CD4-positive, alpha-beta T cell treated with Interleukin-4 for 1 hour (primary cell): Measurements from ENCODE around the gene MAGED2.
A peak's percentile ranks its signal among the peaks of the same experiment; 100 is the strongest.
"Not testable (repeated sequence)": the region's sequence is repeated elsewhere in the genome, so short reads cannot be mapped to it uniquely, and the experiment has no call there.

ENCODE experiments used
- DNase-seq, 2 donors: peaks; one replicate each; pipeline ENCODE4 v3.0.0-alpha.2; 2020 to 2022

The MAGED2 gene

GRCh38 chrX:54807524-54808108 lies at the start of gene MAGED2:
Gene MAGED2, plus strand, starts transcription at chrX:54807745. Its CDS starts 1,587 bp downstream, at chrX:54809332.
- peak; percentile 56 to 62 for DNase-seq

- DNase-seq: no peak
Measured at GRCh38 chrX:54758114-54759055, 49.2 kb upstream of the MAGED2 start.

DNA sequence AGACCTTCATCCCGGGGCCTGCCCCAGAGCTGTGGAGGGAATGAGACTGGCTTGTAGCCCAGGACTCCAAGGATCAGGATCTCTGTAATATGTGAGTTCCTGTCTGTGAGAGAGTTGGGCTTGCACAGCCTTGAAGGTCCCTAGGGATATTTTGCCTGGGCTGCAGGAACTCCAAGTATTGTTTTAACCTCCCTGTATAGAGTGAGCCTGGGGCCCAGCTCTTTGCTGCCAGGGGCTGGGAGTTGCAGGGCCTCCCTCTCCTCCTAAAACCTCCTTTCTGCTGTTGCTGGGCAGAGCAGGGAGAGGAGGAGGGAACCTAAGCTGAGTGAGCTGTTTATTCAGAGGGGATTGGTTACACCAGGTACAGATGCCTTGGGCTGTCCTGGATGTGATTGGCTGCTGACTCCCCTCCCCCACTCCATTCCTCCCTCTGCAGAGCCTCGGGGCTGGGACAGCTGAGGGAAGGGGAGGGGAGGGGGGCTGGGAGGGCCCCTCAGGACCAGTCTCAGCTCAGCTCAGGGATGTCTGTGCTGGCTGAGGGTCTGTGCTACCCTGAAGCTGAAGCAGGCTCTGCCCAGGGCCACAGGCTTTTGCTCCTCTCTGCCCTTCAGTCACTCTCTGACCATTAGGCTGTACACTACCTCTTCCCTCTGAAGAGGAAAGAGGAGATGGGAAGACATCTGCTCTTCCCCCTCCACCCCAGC lies 33.0 kb upstream of the MAGED2 start:
- not testable (repeated sequence) for DNase-seq

- no peak for DNase-seq
Measured at GRCh38 chrX:54776061-54776460, 31.5 kb upstream of the MAGED2 start.

DNA sequence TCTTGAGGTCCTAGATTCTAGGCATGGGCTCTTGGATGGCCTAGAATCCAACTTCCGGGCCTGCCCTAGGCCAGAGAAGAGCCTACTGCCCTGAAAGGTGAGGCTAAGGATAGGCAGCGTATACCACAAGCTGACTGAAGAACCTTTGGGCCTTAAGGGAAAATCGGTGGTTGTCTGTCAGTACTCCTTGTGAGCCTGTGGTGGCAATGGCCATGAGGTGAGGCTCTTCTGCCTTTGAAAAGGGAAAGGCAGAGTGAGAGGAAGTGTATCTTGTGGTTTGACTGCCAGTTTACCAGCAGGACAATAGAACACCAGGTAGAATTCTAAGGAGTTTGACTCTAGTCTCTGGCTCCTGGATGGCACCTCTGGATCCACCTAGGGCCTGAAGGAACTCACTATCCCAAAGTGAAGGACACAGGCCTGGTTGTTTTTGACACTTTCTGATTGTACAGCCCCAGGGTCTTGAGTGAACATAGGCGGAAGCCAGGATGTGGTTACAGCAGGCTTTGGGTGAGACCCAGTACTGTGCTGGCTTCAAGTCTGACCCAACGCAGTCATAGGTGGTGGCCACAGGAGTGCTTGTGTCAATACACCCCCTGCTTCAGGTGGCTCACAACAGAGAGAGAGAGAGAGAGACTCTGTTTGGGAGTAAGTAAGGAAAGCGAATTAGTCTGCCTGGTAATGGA lies 30.4 kb upstream of the MAGED2 start:
- peak in 1 of 2 donors; percentile 0 for DNase-seq

DNA sequence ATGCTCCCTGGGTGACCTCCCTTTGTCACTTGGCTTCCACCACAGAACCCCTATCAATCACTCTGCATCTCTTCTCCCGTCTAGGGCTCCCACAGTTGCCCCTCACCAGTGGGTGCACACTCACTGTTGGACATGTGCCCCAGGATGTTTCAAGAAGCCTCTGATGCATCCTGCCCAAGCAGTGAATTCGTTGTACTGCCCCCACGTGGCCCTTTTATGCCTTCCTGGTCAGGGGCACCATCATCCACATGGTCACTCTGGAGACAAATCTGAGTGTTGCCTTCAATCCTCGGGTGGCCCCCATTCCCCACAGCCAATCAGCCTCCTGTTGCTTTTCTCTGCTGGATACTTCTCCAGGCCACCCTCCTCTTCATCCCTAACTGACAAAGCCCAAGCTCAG lies 21.6 kb upstream of the MAGED2 start:
- DNase-seq: no peak

DNA sequence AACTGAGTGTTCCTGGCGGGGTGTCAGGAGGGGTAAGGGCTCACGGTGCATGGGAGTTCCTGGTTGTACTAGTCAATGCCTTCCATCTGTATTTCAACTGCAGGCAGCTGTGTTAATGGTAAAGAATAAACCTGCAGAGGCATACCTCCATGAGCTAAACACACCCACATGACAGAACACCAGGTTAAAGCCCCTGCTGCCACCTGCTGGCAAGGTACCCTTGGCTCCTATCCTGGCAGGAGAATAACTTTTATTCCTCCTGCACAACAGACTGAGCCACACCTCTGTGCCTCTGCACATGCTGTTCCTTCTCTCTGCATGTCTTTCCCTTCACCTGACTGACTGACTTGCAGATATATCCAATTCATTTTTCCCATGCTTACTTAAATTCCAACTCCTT lies 20.6 kb upstream of the MAGED2 start:
- peak; percentile 39 to 48 for DNase-seq

DNA sequence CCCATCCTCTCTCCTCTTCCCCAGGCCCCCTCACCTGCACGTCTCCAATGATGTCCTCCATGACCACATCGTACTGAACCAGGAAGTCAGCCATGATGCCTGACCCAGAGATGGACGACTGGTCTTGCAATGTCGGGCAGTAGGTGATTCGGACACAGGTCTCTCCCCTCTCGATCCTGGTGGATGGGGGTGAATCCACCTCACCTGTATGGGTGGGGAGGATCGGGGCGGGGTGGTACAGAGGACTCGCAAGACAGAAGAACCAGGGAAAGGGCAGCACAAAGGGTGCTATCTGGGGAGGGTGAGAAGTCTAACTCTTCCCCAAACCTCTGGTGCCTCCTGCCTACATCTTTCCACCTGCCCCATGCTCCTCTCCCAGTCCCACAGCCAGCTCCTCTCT lies 19.1 kb upstream of the MAGED2 start:
- no peak for DNase-seq

DNA sequence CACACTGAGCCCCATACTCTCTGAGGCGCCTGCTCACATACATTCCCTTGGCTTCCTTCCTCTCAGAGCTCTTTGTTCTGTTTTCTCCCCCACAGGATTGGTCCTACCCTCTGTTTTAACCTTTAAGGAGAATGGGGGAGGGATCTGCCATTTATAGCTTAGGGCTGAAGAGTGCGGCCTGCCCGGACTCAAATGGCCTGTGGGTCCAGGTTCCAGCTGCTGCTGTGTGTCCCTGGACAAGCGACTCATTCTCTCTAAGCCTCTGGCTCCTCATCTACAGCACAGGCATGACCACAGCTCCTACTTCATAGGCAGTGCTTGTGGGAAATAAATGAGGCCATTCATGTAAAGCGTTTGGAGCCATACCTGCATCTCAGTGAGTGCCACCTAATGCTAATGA lies 18.1 kb upstream of the MAGED2 start:
- not testable (repeated sequence) for DNase-seq

DNA sequence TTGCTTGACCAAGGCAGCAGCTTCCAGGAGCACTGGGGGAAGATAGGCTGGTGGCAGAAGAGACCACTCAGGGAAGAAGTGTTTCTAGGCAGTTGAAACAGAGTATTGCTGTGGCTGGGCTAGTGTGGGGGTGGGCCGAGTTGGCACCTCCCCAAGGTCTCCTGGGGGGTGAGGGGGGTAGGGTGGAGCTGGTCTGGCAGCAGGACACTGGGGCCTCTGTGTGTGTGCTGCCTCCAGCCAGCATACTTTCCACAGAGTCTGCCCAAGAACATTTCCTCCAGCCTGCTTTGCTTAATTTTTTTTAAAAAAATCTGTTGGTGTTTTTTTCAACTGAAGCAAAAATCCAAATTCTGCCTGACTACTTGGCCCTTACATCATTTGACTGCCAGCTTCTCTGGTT lies 13.5 kb upstream of the MAGED2 start:
- DNase-seq: no peak

DNA sequence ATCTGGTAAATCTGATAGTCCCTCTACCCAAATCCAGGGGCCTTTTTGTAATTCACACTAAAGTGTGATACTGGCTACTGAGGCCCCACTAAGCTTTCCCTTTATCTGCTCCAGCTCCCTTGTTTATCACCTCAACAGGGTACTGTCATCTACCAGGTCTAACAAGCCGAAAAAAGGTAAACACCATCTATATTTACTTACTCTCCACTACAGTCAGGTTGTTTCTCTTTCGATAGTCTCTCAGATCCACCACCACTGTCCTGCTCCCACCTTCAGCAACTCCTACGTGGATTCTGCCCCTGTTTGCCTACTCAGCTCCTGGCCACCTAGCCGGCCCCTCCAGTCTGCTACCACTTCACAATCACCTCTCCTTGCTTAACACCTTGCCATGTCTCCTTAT lies 12.8 kb upstream of the MAGED2 start:
- DNase-seq: no peak

GRCh38 chrX:54798137-54798536 lies 9.4 kb upstream of the MAGED2 start, which contains the start of gene ITIH6:
Gene ITIH6, minus strand, starts transcription at chrX:54798255. Its CDS starts 45 bp downstream, at chrX:54798210.
- DNase-seq: no peak

DNA sequence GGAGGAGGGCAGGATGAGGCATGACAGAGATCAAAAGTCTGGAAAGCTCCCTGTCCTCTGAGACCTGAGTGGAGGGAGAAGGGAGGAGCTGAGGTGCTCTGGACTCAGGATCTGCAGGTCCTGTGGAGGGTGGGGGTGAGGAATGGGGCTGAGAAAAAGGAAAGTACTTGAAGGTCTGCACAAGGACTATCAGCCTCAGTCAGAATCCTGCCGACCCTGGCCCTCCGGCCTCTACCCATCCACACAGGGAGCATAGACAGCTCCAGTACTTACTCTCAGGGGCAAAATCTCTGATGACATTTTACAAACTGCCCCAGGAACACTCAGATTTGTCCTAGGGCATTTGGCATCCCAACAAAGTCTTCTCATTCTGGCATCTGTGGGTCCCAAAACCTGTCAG lies 8.5 kb upstream of the MAGED2 start:
- no peak for DNase-seq

GRCh38 chrX:54808109-54808604 lies 612 bp downstream of the MAGED2 start:
- DNase-seq: no peak

DNA sequence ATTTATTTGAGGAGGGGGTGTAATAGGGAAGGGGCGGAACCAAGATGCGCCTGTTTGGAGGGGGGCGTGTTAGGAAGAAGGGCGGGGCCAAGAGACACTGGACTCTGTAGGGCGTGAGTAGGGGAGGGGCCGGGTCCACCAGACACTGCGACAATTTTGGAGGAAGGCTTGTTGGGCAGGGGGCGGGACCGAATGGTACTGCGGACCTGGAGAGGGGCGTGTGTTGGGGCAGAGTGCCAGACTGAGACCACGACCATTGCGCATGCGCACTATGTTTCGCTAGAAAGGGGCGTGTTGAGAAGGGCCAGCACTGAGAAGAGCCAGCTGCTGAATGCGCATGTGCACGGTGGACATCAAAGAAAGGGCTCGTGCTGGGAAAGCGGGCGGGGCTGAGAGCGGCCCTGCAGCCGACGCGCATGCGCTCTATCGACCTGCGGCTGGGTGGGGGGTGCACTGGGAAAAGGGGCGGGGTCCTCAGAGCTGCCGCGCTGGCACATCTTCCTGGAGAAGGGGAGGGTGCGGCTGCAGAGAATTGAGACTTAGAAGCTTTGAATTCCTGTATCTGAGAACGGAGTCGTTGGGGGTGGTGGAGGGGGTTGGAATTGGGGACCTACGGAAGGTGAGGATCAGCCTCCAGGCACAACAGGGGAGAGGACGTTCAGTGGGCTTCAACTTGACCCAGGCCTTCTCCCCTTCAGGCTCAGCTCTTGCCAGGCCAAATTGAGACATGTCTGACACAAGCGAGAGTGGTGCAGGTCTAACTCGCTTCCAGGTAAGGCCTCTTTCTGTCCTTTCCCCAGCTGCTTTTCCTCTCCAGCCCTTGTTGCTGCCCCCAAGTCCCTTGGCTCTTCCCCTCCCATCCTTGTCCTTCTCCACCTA lies 1.3 kb downstream of the MAGED2 start:
- peak; percentile 95 to 96 for DNase-seq

GRCh38 chrX:54810532-54810931 lies 3.0 kb downstream of the MAGED2 start:
- DNase-seq: no peak

GRCh38 chrX:54811301-54811885 lies 3.8 kb downstream of the MAGED2 start:
- no peak for DNase-seq

- no peak for DNase-seq
Measured at GRCh38 chrX:54812306-54812705, 4.8 kb downstream of the MAGED2 start.

GRCh38 chrX:54817220-54817820 lies 9.8 kb downstream of the MAGED2 start:
- DNase-seq: no peak

GRCh38 chrX:54818221-54818620 lies 10.7 kb downstream of the MAGED2 start:
- no peak for DNase-seq

GRCh38 chrX:54819201-54819600 lies 11.7 kb downstream of the MAGED2 start:
- DNase-seq: no peak
